PC-9 (cell line): ENCODE results near the gene HK3. TPM values are rescaled to one million over a fixed set of nuclear protein-coding genes. Genes with fewer than 3 reads are reported as not detected.

Source experiments
- BruUV-seq: library from RNA; stranded (reverse); fragments of 400-500 nt; replicated peaks from 2 replicates; lab custom pipeline; 2021; lab: Mats Ljungman, UMichigan
- CTCF ChIA-PET: fragments of 300-600 bp; sonication (Branson Sonifier 250); formaldehyde crosslinking; loops from one replicate; lab custom pipeline; 2022; ENCODE audit warnings: antibody characterized with exemption; lab: Charles Lee
- POLR2A ChIA-PET: fragments of 300-600 bp; sonication (Branson Sonifier 250); formaldehyde crosslinking; loops from one replicate; lab custom pipeline; 2022; ENCODE audit warnings: antibody characterized with exemption; ENCODE audit not compliant: unreplicated experiment; lab: Charles Lee
- DNase-seq, 2 experiments: peaks; one replicate each; pipeline versions ENCODE4 v3.0.0 to v3.0.0-alpha.2; 2015 to 2022; ENCODE audit warnings: mixed read lengths in 1 of 2
- H2AFZ ChIP-seq: fragments of 200-600 bp; sonication (generic); 2 replicates; pipeline ENCODE4 v1.8.1; 2017; ENCODE audit warnings: antibody characterized with exemption
- H3F3A ChIP-seq: fragments of 200-600 bp; sonication (generic); 2 replicates; pipeline ENCODE4 v1.8.1; 2017; ENCODE audit warnings: antibody characterized with exemption, mild to moderate bottlenecking, low read depth; ENCODE audit not compliant: insufficient read depth
- H3K27ac ChIP-seq: fragments of 200-600 bp; sonication (generic); 2 replicates; pipeline ENCODE4 v1.6.1; 2016; ENCODE audit warnings: mixed run types
- H3K27me3 ChIP-seq: fragments of 200-600 bp; sonication (generic); 2 replicates; pipeline ENCODE4 v1.6.1; 2016; ENCODE audit warnings: low read depth, mixed run types; ENCODE audit not compliant: insufficient read depth
- H3K36me3 ChIP-seq: fragments of 200-600 bp; sonication (generic); 2 replicates; pipeline ENCODE4 v1.6.1; 2016; ENCODE audit warnings: low read depth, mixed run types
- H3K4me1 ChIP-seq: fragments of 200-600 bp; sonication (generic); replicated peaks from 2 replicates; pipeline ENCODE4 v1.6.1; 2016; ENCODE audit warnings: mixed run types; ENCODE audit not compliant: insufficient read depth
- H3K4me2 ChIP-seq: fragments of 200-600 bp; sonication (generic); 2 replicates; pipeline ENCODE4 v1.6.1; 2017; ENCODE audit warnings: mixed run types
- H3K4me3 ChIP-seq: fragments of 200-600 bp; sonication (generic); 2 replicates; pipeline ENCODE4 v1.6.1; 2016; ENCODE audit warnings: mixed run types
- H3K79me2 ChIP-seq: fragments of 200-600 bp; sonication (generic); 2 replicates; pipeline ENCODE4 v1.6.1; 2017; ENCODE audit warnings: low read depth, mixed run types
- H3K9me2 ChIP-seq: fragments of 200-600 bp; sonication (generic); 2 replicates; pipeline ENCODE4 v1.8.1; 2017; ENCODE audit warnings: mild to moderate bottlenecking; ENCODE audit not compliant: insufficient read depth
- H3K9me3 ChIP-seq: fragments of 200-600 bp; sonication (generic); 2 replicates; pipeline ENCODE4 v1.8.1; 2016; ENCODE audit warnings: low read depth; ENCODE audit not compliant: insufficient read depth
- H4K20me1 ChIP-seq: fragments of 200-600 bp; sonication (generic); 2 replicates; pipeline ENCODE4 v1.8.1; 2017; ENCODE audit not compliant: insufficient read depth
- EZH2 ChIP-seq: fragments of 200-600 bp; sonication (generic); IDR thresholded peaks from 2 replicates; pipeline ENCODE4 v1.8.0; 2017; ENCODE audit warnings: antibody characterized with exemption, low read depth
- intact Hi-C: fragments of 100-400 bp; cut with micrococcal nuclease; formaldehyde crosslinking; loops from one replicate; pipeline ENCODE4 v1.10.0; 2022; ENCODE audit not compliant: unreplicated experiment
- total RNA-seq: library from RNA; stranded (reverse); gene quantifications from 2 replicates; pipeline ENCODE4 v1.2.3, GENCODE V29; 2021
- TF ChIP-seq, protein P1 (sequence below): fragments of 200-600 bp; sonication (generic); conservative IDR thresholded peaks from 2 replicates; pipeline ENCODE4 v1.6.1; 2017; ENCODE audit warnings: mixed run types, antibody characterized with exemption, mild to moderate bottlenecking, moderate library complexity

Gene HK3
- total RNA-seq, 1 experiment from 2014 or later: not detected

GRCh38 chr5:176862330-176862995, 36.7 kb downstream of the HK3 start:
- Histone ChIP-seq H3F3A (no peaks in the 10 kb centered on the region), H2AFZ (no peak overlapping the region), H3K27me3 (no peaks in the 10 kb centered on the region), H3K9me3 (no peaks in the 10 kb centered on the region), H3K27ac (no peak overlapping the region), H3K4me1 (no peaks in the 10 kb centered on the region), H3K4me3 (no peak overlapping the region), H3K79me2 (no peaks in the 10 kb centered on the region), H3K9me2 (no peaks in the 10 kb centered on the region), H4K20me1 (no peaks in the 10 kb centered on the region), H3K4me2 (no peak overlapping the region), H3K36me3 (no peaks in the 10 kb centered on the region)
- ChIA-PET CTCF (no interaction called here), POLR2A (no interaction called here)
- no TSS peak for BruUV-seq
- intact Hi-C loops: no loop called here
- TF ChIP-seq, protein P1, sequence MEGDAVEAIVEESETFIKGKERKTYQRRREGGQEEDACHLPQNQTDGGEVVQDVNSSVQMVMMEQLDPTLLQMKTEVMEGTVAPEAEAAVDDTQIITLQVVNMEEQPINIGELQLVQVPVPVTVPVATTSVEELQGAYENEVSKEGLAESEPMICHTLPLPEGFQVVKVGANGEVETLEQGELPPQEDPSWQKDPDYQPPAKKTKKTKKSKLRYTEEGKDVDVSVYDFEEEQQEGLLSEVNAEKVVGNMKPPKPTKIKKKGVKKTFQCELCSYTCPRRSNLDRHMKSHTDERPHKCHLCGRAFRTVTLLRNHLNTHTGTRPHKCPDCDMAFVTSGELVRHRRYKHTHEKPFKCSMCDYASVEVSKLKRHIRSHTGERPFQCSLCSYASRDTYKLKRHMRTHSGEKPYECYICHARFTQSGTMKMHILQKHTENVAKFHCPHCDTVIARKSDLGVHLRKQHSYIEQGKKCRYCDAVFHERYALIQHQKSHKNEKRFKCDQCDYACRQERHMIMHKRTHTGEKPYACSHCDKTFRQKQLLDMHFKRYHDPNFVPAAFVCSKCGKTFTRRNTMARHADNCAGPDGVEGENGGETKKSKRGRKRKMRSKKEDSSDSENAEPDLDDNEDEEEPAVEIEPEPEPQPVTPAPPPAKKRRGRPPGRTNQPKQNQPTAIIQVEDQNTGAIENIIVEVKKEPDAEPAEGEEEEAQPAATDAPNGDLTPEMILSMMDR: no peak
- TF ChIP-seq EZH2: no peak
- DNase-seq: no peak

DNA sequence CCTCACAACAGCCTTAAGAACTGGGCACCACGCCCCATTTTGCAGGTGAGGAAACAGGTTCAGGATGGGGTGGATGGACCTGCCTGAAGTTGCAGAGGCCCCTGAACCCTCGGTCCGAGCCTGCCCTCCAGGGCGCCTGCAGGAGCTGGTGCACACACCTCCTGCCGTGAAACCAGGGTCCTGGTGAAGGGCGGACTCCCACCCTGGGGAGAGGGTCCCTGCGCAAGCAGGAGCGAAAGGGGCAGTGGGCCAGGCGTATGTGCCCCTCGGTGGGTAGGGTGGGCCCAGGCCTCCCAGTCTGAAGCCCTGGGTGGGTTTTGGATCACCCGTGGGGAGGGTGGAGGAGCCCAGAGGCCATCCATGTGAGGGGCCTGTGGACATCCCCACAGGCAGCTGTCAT, 37.9 kb downstream of the HK3 start:
- no peak for DNase-seq
- no TSS peak for BruUV-seq
- Histone ChIP-seq H3K27ac (no peak overlapping the region), H3K36me3 (no peaks in the 10 kb centered on the region), H3K9me3 (no peaks in the 10 kb centered on the region), H3F3A (no peaks in the 10 kb centered on the region), H3K27me3 (no peaks in the 10 kb centered on the region), H4K20me1 (no peaks in the 10 kb centered on the region), H3K79me2 (no peaks in the 10 kb centered on the region), H2AFZ (no peak overlapping the region), H3K4me2 (no peak overlapping the region), H3K4me3 (no peak overlapping the region), H3K4me1 (no peaks in the 10 kb centered on the region), H3K9me2 (no peaks in the 10 kb centered on the region)
- POLR2A ChIA-PET: no interaction called here
- TF ChIP-seq EZH2: no peak
- TF ChIP-seq, protein P1: no peak
- CTCF ChIA-PET: no interaction called here
- intact Hi-C loops: no loop called here

DNA sequence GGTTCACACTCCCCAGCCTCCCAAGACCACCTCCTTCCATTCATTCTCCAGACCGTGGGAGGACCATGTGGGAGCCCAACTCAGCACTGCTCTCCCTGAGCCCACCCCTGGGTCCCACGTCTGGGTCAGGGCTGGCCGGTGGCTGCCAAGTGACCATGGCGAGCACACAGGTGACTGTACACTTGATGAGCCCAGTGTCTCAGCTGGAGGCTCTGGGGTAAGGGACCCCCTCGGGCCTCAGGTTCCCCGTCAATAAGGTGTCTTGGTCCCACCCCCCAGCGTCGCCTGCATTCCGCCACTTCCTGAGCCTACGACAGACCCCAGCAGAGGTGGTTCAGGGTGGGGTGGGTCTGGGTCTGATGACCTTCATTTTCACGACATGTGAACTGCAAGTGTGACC, 38.8 kb downstream of the HK3 start:
- TF ChIP-seq, protein P1: no peak
- no peak for TF ChIP-seq EZH2
- no peak overlapping the region for H3K27ac ChIP-seq
- no peaks in the 10 kb centered on the region for H3K4me1 ChIP-seq
- ChIA-PET CTCF (no interaction called here), POLR2A (no interaction called here)
- DNase-seq: no peak
- BruUV-seq: no TSS peak
- H3K9me2 ChIP-seq: no peaks in the 10 kb centered on the region
- H3K9me3 ChIP-seq: no peaks in the 10 kb centered on the region
- H3K4me3 ChIP-seq: no peak overlapping the region
- no peak overlapping the region for H2AFZ ChIP-seq
- H3K79me2 ChIP-seq: no peaks in the 10 kb centered on the region
- no peaks in the 10 kb centered on the region for H3K27me3 ChIP-seq
- no peaks in the 10 kb centered on the region for H3F3A ChIP-seq
- H4K20me1 ChIP-seq: no peaks in the 10 kb centered on the region
- H3K4me2 ChIP-seq: no peak overlapping the region
- no peaks in the 10 kb centered on the region for H3K36me3 ChIP-seq
- intact Hi-C loops: no loop called here
